Measurements from ENCODE around the gene TMCC2. TPM values are rescaled to one million over a fixed set of nuclear protein-coding genes. Genes with fewer than 3 reads are reported as not detected.

TMCC2 gene
- total RNA-seq, 1 donor from 2014 or later: 3.4 TPM

DNA sequence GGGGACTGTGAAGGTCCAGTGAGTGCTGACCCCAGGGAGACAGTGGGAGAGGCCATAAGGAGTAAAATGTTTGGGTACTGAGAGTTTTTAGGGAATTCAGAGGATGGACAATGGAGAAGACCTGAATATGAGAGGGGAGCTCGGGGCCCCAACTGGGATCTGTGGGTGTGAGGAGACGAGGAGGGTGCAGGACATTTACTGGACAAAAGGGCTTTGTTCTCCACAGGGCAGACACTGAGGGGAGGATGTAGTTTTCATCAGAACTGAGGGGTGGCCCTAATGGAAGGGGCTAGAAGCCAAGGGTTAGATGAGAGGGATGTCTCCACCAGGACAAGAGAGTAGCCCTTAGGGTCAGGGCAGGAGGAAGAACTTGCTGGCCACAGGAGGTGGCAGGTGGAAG is 30.0 kb downstream of the TMCC2 start:
- H3K27me3 Mint-ChIP-seq (ENCODE audit: unreplicated experiment): no peaks in the 10 kb centered on the region
- H3K9me3 Mint-ChIP-seq (ENCODE audit: unreplicated experiment): no peaks in the 10 kb centered on the region
- no peaks in the 10 kb centered on the region for H3K36me3 Mint-ChIP-seq (ENCODE audit: unreplicated experiment)
- TF ChIP-seq, protein P1, sequence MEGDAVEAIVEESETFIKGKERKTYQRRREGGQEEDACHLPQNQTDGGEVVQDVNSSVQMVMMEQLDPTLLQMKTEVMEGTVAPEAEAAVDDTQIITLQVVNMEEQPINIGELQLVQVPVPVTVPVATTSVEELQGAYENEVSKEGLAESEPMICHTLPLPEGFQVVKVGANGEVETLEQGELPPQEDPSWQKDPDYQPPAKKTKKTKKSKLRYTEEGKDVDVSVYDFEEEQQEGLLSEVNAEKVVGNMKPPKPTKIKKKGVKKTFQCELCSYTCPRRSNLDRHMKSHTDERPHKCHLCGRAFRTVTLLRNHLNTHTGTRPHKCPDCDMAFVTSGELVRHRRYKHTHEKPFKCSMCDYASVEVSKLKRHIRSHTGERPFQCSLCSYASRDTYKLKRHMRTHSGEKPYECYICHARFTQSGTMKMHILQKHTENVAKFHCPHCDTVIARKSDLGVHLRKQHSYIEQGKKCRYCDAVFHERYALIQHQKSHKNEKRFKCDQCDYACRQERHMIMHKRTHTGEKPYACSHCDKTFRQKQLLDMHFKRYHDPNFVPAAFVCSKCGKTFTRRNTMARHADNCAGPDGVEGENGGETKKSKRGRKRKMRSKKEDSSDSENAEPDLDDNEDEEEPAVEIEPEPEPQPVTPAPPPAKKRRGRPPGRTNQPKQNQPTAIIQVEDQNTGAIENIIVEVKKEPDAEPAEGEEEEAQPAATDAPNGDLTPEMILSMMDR (IDR thresholded peaks at IDR 0.05): no peak
- H3K4me3 Mint-ChIP-seq (ENCODE audit: unreplicated experiment): no peak overlapping the region
- no peak for DNase-seq (ENCODE audit: extremely low spot score, unreplicated experiment)
- peak overlapping the region; percentile 97 for H3K27ac Mint-ChIP-seq (ENCODE audit: unreplicated experiment)
- peaks cover 43% of the 10 kb centered on the region for H3K4me1 Mint-ChIP-seq (ENCODE audit: unreplicated experiment)

DNA sequence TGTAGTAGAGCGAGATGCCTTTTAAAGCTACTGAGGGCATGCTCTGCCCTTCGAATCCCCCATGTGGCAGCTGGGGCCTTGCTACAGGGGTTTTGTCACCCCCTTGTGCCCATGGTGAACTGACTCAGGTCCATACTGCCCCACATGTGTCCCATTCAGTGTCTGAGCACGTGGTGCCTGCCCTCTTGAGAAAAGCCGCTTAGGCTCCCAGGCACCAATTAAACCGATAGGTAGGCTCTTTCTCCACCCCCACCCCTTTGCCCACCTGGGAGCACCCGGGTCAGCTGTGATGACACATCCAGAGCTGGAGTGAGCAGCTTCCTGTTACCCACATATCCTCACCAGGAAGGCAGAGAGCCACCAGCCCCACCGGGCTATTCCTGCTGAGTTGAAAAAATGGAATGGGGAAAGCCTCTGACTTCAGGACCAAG is 30.5 kb downstream of the TMCC2 start:
- no peak overlapping the region for H3K4me3 Mint-ChIP-seq (ENCODE audit: unreplicated experiment)
- no peaks in the 10 kb centered on the region for H3K9me3 Mint-ChIP-seq (ENCODE audit: unreplicated experiment)
- H3K27ac Mint-ChIP-seq (ENCODE audit: unreplicated experiment): peak overlapping the region; percentile 97
- no peaks in the 10 kb centered on the region for H3K36me3 Mint-ChIP-seq (ENCODE audit: unreplicated experiment)
- TF ChIP-seq, protein P1 (IDR thresholded peaks at IDR 0.05): no peak
- no peak for DNase-seq (ENCODE audit: extremely low spot score, unreplicated experiment)
- H3K27me3 Mint-ChIP-seq (ENCODE audit: unreplicated experiment): no peaks in the 10 kb centered on the region
- peaks cover 46% of the 10 kb centered on the region for H3K4me1 Mint-ChIP-seq (ENCODE audit: unreplicated experiment)

DNA sequence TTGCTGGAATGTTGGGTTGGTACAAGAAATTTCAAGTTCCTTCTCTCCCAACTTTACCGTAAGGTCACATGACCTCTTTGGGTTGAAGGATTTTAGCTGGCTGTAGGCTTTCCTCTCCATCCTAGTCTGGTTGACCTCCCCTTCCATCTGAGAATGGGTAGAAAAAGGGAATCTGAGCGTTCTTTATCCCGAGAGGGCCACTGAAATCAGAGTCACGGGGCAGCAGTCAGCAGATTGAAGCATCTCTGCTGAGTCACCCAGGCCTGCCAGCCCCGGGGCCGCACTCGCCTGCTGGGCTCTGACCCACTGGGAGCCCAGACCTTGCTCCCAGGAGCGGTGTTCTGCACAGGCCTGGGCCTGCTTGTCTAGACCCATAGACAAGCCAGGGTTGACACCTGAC is 31.0 kb downstream of the TMCC2 start:
- no peak for DNase-seq (ENCODE audit: extremely low spot score, unreplicated experiment)
- no peak overlapping the region for H3K4me3 Mint-ChIP-seq (ENCODE audit: unreplicated experiment)
- no peaks in the 10 kb centered on the region for H3K36me3 Mint-ChIP-seq (ENCODE audit: unreplicated experiment)
- H3K27ac Mint-ChIP-seq (ENCODE audit: unreplicated experiment): peak overlapping the region; percentile 97
- H3K27me3 Mint-ChIP-seq (ENCODE audit: unreplicated experiment): no peaks in the 10 kb centered on the region
- TF ChIP-seq, protein P1 (IDR thresholded peaks at IDR 0.05): no peak
- H3K9me3 Mint-ChIP-seq (ENCODE audit: unreplicated experiment): no peaks in the 10 kb centered on the region
- peaks cover 46% of the 10 kb centered on the region for H3K4me1 Mint-ChIP-seq (ENCODE audit: unreplicated experiment)

DNA sequence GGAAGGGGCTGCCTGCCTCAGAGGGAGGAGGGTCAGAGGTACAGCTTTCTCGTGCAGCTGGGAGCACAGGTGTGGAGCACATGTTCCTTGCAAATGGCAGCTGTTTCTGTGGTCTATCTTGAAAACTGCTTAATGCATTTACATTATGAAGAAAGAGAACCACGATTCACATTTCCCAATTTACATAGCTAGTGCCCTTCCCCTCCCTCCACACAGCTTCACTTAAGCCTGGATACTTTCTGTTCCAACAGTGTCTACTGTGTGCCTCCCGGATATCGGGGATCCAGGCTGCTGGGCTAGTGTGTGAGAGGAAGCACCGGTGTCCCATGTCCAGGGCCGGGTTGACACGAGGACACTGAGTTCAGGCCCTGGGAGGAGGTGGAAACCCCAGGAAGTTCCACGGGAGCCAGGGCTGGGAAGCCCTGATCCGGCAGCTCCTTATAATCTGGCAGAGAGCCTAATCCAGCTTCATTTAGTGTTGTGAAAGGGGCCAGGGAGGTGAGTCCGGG is 31.6 kb downstream of the TMCC2 start:
- H3K27me3 Mint-ChIP-seq (ENCODE audit: unreplicated experiment): no peaks in the 10 kb centered on the region
- H3K9me3 Mint-ChIP-seq (ENCODE audit: unreplicated experiment): no peaks in the 10 kb centered on the region
- H3K4me1 Mint-ChIP-seq (ENCODE audit: unreplicated experiment): peaks cover 46% of the 10 kb centered on the region
- H3K4me3 Mint-ChIP-seq (ENCODE audit: unreplicated experiment): no peak overlapping the region
- TF ChIP-seq, protein P1 (IDR thresholded peaks at IDR 0.05): no peak
- no peak for DNase-seq (ENCODE audit: extremely low spot score, unreplicated experiment)
- H3K36me3 Mint-ChIP-seq (ENCODE audit: unreplicated experiment): no peaks in the 10 kb centered on the region
- peak overlapping the region; percentile 97 for H3K27ac Mint-ChIP-seq (ENCODE audit: unreplicated experiment)

DNA sequence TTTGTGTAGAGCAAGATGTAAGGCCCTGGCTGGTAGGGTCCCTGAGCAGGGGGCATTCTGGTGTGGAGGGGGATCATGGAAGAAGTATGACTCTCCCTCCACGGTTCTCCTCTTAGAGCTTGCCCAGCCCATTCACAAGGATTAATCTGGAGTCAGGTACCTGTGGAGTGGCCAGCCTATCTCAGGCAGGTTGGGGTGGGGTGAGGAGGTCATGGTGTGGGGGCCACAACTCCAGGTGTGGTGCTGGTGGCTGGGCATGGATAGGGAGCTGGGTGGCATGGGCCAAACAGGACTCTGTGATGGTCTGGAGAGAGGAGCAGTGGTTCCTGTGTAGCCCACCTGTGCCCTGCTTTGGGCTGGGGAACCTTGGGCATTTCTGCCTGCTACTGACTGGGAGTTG is 32.3 kb downstream of the TMCC2 start:
- Mint-ChIP-seq H3K4me1 (ENCODE audit: unreplicated experiment) (peaks cover 46% of the 10 kb centered on the region), H3K36me3 (ENCODE audit: unreplicated experiment) (no peaks in the 10 kb centered on the region), H3K4me3 (ENCODE audit: unreplicated experiment) (no peak overlapping the region), H3K27ac (ENCODE audit: unreplicated experiment) (peak overlapping the region; percentile 97), H3K27me3 (ENCODE audit: unreplicated experiment) (no peaks in the 10 kb centered on the region), H3K9me3 (ENCODE audit: unreplicated experiment) (no peaks in the 10 kb centered on the region)
- DNase-seq (ENCODE audit: extremely low spot score, unreplicated experiment): no peak
- TF ChIP-seq, protein P1 (IDR thresholded peaks at IDR 0.05): no peak
